Lower leg skin (tissue), 3 donors: ENCODE results near the gene GGTA1.

ENCODE experiments used
- POLR2A ChIP-seq, 2 donors: fragments of 450-650 bp; IDR thresholded peaks; one replicate each; pipeline ENCODE4 v1.6.1; 2016 to 2017; ENCODE audit warnings: antibody characterized with exemption in 2 of 2, mild to moderate bottlenecking in 1 of 2, moderate library complexity in 1 of 2
- TF ChIP-seq, protein P1 (sequence below), 3 donors: fragments of 450-650 bp; IDR thresholded peaks; one replicate each; pipeline ENCODE4 v1.5.1; 2016; ENCODE audit warnings: antibody characterized with exemption in 3 of 3, mild to moderate bottlenecking in 3 of 3, moderate library complexity in 2 of 3

DNA sequence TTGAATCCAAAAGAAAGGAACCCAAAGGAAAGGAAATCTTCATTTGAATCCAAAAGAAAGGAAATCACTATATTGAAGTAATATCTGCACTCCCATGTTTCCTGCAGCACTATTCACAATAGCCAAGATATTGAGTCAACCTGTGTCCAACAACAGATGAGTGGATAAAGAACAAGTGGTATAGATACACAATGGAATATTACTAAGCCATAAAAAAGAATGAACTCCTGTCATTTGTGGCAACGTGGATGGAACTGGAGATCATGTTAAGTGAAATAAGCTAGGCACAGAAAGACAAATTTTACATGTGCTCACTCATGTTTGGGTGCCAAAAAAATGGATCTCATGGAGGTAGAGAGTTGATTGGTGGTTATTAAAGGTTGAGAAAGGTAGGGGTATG lies 71.7 kb downstream of the GGTA1 start:
- TF ChIP-seq, protein P1, sequence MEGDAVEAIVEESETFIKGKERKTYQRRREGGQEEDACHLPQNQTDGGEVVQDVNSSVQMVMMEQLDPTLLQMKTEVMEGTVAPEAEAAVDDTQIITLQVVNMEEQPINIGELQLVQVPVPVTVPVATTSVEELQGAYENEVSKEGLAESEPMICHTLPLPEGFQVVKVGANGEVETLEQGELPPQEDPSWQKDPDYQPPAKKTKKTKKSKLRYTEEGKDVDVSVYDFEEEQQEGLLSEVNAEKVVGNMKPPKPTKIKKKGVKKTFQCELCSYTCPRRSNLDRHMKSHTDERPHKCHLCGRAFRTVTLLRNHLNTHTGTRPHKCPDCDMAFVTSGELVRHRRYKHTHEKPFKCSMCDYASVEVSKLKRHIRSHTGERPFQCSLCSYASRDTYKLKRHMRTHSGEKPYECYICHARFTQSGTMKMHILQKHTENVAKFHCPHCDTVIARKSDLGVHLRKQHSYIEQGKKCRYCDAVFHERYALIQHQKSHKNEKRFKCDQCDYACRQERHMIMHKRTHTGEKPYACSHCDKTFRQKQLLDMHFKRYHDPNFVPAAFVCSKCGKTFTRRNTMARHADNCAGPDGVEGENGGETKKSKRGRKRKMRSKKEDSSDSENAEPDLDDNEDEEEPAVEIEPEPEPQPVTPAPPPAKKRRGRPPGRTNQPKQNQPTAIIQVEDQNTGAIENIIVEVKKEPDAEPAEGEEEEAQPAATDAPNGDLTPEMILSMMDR (IDR thresholded peaks at IDR 0.05), result no peak
- TF ChIP-seq POLR2A (IDR thresholded peaks at IDR 0.05), result no peak
